H1 (cell line): ENCODE data around the gene ACSL3. TPM values are rescaled to one million over a fixed set of nuclear protein-coding genes. Genes with fewer than 3 reads are reported as not detected.

ENCODE experiments used
- CTCF ChIA-PET: fragments of 300-600 bp; sonication (Branson Sonifier 250); formaldehyde crosslinking; loops from one replicate; lab custom pipeline; 2021; ENCODE audit not compliant: partially characterized antibody; lab: Charles Lee
- POLR2A ChIA-PET: fragments of 300-600 bp; sonication (Branson Sonifier 250); formaldehyde crosslinking; loops from one replicate; lab custom pipeline; 2021; ENCODE audit warnings: inconsistent platforms; ENCODE audit not compliant: partially characterized antibody; lab: Charles Lee
- DNase-seq, 2 experiments: peaks; one replicate each; pipeline versions ENCODE4 v3.0.0 to v3.0.0-alpha.2; 2010 to 2022; ENCODE audit warnings: low spot score in 2 of 2, low read depth in 1 of 2, mixed read lengths in 1 of 2
- FAIRE-seq: peaks from 2 replicates; lab custom pipeline; 2011; peaks lifted over from hg19 to GRCh38; lab: Jason Lieb, UNC
- H2AFZ ChIP-seq: 2 replicates; pipeline ENCODE4 v1.8.1; 2012; ENCODE audit warnings: low read length, inconsistent platforms
- H2AK5ac ChIP-seq: 2 replicates; pipeline ENCODE4 v1.6.1; 2013; ENCODE audit warnings: low read depth, low read length
- H2BK120ac ChIP-seq: replicated peaks from 2 replicates; pipeline ENCODE3; 2013; ENCODE audit warnings: low read depth, low read length, inconsistent platforms
- H2BK12ac ChIP-seq: 2 replicates; pipeline ENCODE4 v1.6.1; 2013; ENCODE audit warnings: low read depth, low read length
- H2BK15ac ChIP-seq: 2 replicates; pipeline ENCODE4 v1.6.1; 2013; ENCODE audit warnings: low read length
- H2BK20ac ChIP-seq: 2 replicates; pipeline ENCODE4 v1.6.1; 2013; ENCODE audit warnings: low read length
- H2BK5ac ChIP-seq: 2 replicates; pipeline ENCODE4 v1.6.1; 2013; ENCODE audit warnings: low read depth, low read length
- H3K14ac ChIP-seq: 2 replicates; pipeline ENCODE4 v1.6.1; 2013; ENCODE audit warnings: inconsistent platforms; ENCODE audit not compliant: insufficient read length
- H3K18ac ChIP-seq: 2 replicates; pipeline ENCODE4 v1.6.1; 2013; ENCODE audit warnings: low read length; ENCODE audit errors: extremely low read depth
- H3K23ac ChIP-seq: 2 replicates; pipeline ENCODE4 v1.6.1; 2013; ENCODE audit warnings: inconsistent platforms; ENCODE audit not compliant: insufficient read length
- H3K23me2 ChIP-seq: 2 replicates; pipeline ENCODE4 v1.6.1; 2013; ENCODE audit warnings: low read depth, low read length
- H3K27ac ChIP-seq: 2 replicates; pipeline ENCODE4 v1.6.1; 2011; ENCODE audit warnings: low read depth, low read length, inconsistent platforms
- H3K27me3 ChIP-seq, 4 experiments: replicated peaks in 1 of 4; 1 replicate in 1 of 4; 2 replicates in 3 of 4; pipeline versions ENCODE4 v1.6.1 to v1.8.1; 2011 to 2013; ENCODE audit warnings: low read length in 3 of 4, mild to moderate bottlenecking in 3 of 4, inconsistent platforms in 2 of 4, mixed read lengths in 2 of 4, moderate library complexity in 1 of 4; ENCODE audit not compliant: control insufficient read depth in 3 of 4, insufficient read depth in 3 of 4; ENCODE audit errors: extremely low read depth in 1 of 4
- H3K36me3 ChIP-seq, 4 experiments: 2 replicates each; pipeline versions ENCODE4 v1.6.1 to v1.8.1; 2011 to 2013; ENCODE audit warnings: mild to moderate bottlenecking in 4 of 4, low read length in 3 of 4, moderate library complexity in 2 of 4, control low read depth in 1 of 4, inconsistent platforms in 1 of 4; ENCODE audit not compliant: insufficient read depth in 4 of 4, control insufficient read depth in 2 of 4
- H3K4ac ChIP-seq: replicated peaks from 2 replicates; pipeline ENCODE3; 2013; ENCODE audit warnings: low read length, low read depth, mixed read lengths, inconsistent platforms; ENCODE audit not compliant: insufficient read length
- H3K4me1 ChIP-seq, 4 experiments: replicated peaks in 1 of 4; 1 replicate in 1 of 4; 2 replicates in 3 of 4; pipeline versions ENCODE4 v1.6.1 to v1.8.1; 2011 to 2013; ENCODE audit warnings: low read length in 3 of 4, inconsistent platforms in 2 of 4, mixed read lengths in 1 of 4; ENCODE audit not compliant: insufficient read depth in 4 of 4, control insufficient read depth in 3 of 4
- H3K4me2 ChIP-seq, 2 experiments: 2 replicates each; pipeline versions ENCODE4 v1.6.1 to v1.8.1; 2011 to 2013; ENCODE audit warnings: low read depth in 2 of 2, low read length in 2 of 2, control low read depth in 1 of 2, inconsistent platforms in 1 of 2, mild to moderate bottlenecking in 1 of 2; ENCODE audit not compliant: insufficient read depth in 1 of 2
- H3K4me3 ChIP-seq, 4 experiments: fragments of 200-600, 300-600 bp in 1 of 4; sonication (generic), shearing (Covaris generic), sonication (Bioruptor Twin) in 1 of 4; 2 replicates each; pipeline versions ENCODE4 v1.5.1 to v1.8.1; 2011 to 2016; ENCODE audit warnings: low read length in 4 of 4, low read depth in 3 of 4, control low read depth in 2 of 4, inconsistent platforms in 2 of 4, mild to moderate bottlenecking in 2 of 4, mixed read lengths in 1 of 4, moderate library complexity in 1 of 4; ENCODE audit not compliant: insufficient read depth in 2 of 4; ENCODE audit errors: extremely low read depth in 1 of 4
- H3K56ac ChIP-seq: replicated peaks from 2 replicates; pipeline ENCODE3; 2013; ENCODE audit warnings: low read depth, mild to moderate bottlenecking, mixed read lengths, low read length, inconsistent platforms; ENCODE audit not compliant: insufficient read length
- H3K79me1 ChIP-seq: 2 replicates; pipeline ENCODE4 v1.6.1; 2013; ENCODE audit warnings: low read depth, low read length, control low read depth
- H3K79me2 ChIP-seq, 2 experiments: 2 replicates each; pipeline versions ENCODE4 v1.6.1 to v1.8.1; 2012 to 2013; ENCODE audit warnings: low read length in 2 of 2, mild to moderate bottlenecking in 2 of 2, inconsistent platforms in 1 of 2; ENCODE audit not compliant: insufficient read depth in 2 of 2, control insufficient read depth in 1 of 2
- H3K9ac ChIP-seq, 4 experiments: replicated peaks in 1 of 4; 1 replicate in 1 of 4; 2 replicates in 3 of 4; pipeline versions ENCODE4 v1.6.1 to v1.8.1; 2011 to 2013; ENCODE audit warnings: low read depth in 3 of 4, low read length in 3 of 4, control low read depth in 2 of 4, mild to moderate bottlenecking in 2 of 4, moderate library complexity in 2 of 4, inconsistent platforms in 1 of 4; ENCODE audit errors: extremely low read depth in 1 of 4
- H3K9me3 ChIP-seq, 2 experiments: 2 replicates each; pipeline versions ENCODE4 v1.6.1 to v1.8.1; 2012 to 2013; ENCODE audit warnings: mild to moderate bottlenecking in 2 of 2, moderate library complexity in 2 of 2, control low read depth in 1 of 2, inconsistent platforms in 1 of 2, low read depth in 1 of 2, low read length in 1 of 2, mixed read lengths in 1 of 2; ENCODE audit not compliant: insufficient read depth in 2 of 2
- H4K20me1 ChIP-seq, 2 experiments: replicated peaks in 1 of 2; 2 replicates each; pipeline versions ENCODE3 to v1.8.1; 2011 to 2013; ENCODE audit warnings: inconsistent platforms in 2 of 2, low read length in 2 of 2, mild to moderate bottlenecking in 1 of 2; ENCODE audit not compliant: insufficient read depth in 2 of 2, control insufficient read depth in 1 of 2
- H4K5ac ChIP-seq: 2 replicates; pipeline ENCODE4 v1.6.1; 2013; ENCODE audit warnings: low read length, low read depth, mixed read lengths, inconsistent platforms; ENCODE audit not compliant: insufficient read length
- H4K8ac ChIP-seq: 2 replicates; pipeline ENCODE4 v1.8.0; 2013; ENCODE audit warnings: mild to moderate bottlenecking, moderate library complexity, low read length, inconsistent platforms; ENCODE audit not compliant: insufficient read depth; ENCODE audit errors: extremely low read depth
- H4K91ac ChIP-seq: replicated peaks from 2 replicates; pipeline ENCODE3; 2013; ENCODE audit warnings: low read length, mixed read lengths, inconsistent platforms; ENCODE audit not compliant: insufficient read length
- CBX5 ChIP-seq: fragments of 300-800, 300-1000 bp; sonication (generic); IDR thresholded peaks from 2 replicates; pipeline ENCODE4 v1.7.1; 2016; ENCODE audit warnings: antibody characterized with exemption, low read length, low read depth
- CHD1 ChIP-seq: IDR thresholded peaks from 2 replicates; pipeline ENCODE4 v1.6.1; 2012; ENCODE audit warnings: low read depth, low read length, improper control_type of control experiment
- EGR1 ChIP-seq: IDR thresholded peaks from 2 replicates; pipeline ENCODE4 v1.6.1; 2011; ENCODE audit warnings: low read depth, low read length, borderline replicate concordance
- JUND ChIP-seq: IDR thresholded peaks from 2 replicates; pipeline ENCODE4 v1.6.1; 2011; ENCODE audit warnings: mild to moderate bottlenecking, improper control_type of control experiment, low read length
- KDM5A ChIP-seq: fragments of 200-600 bp; IDR thresholded peaks from 2 replicates; pipeline ENCODE4 v1.7.1; 2012; ENCODE audit warnings: mild to moderate bottlenecking, low read length, inconsistent platforms, mixed read lengths
- NRF1 ChIP-seq: IDR thresholded peaks from 2 replicates; pipeline ENCODE4 v1.6.1; 2011; ENCODE audit warnings: mild to moderate bottlenecking, low read depth, low read length, improper control_type of control experiment
- POU5F1 ChIP-seq: IDR thresholded peaks from 2 replicates; pipeline ENCODE4 v1.6.1; 2011; ENCODE audit warnings: low read depth, mild to moderate bottlenecking, low read length, moderate library complexity
- RAD21 ChIP-seq, 2 experiments: IDR thresholded peaks in 1 of 2; conservative IDR thresholded peaks in 1 of 2; 2 replicates each; pipeline ENCODE4 v1.6.1; 2011; ENCODE audit warnings: low read depth in 2 of 2, low read length in 2 of 2, improper control_type of control experiment in 1 of 2, inconsistent platforms in 1 of 2, mild to moderate bottlenecking in 1 of 2, moderate library complexity in 1 of 2
- SP1 ChIP-seq: IDR thresholded peaks from 2 replicates; pipeline ENCODE4 v1.6.1; 2011; ENCODE audit warnings: low read depth, low read length
- ZNF274 ChIP-seq: IDR thresholded peaks from 2 replicates; pipeline ENCODE4 v1.7.0; 2012; ENCODE audit warnings: low read length, borderline replicate concordance; ENCODE audit errors: extremely low read depth
- WGBS, 2 experiments: shearing (Covaris generic) in 1 of 2; methylation state at CpG; one replicate each; pipeline versions ENCODE4 v1.1.6 to v1.1.7; 2013 to 2015; ENCODE audit warnings: low lambda C conversion rate in 2 of 2, mixed read lengths in 2 of 2, inconsistent platforms in 1 of 2, low coverage in 1 of 2, missing lambda C conversion rate in 1 of 2; ENCODE audit not compliant: insufficient replicate concordance in 2 of 2, insufficient coverage in 1 of 2, insufficient read length in 1 of 2; ENCODE audit errors: extremely low coverage in 1 of 2, missing lambda C conversion rate in 1 of 2; 5-methylcytosine and 5-hydroxymethylcytosine counted together
- polyA plus RNA-seq, 7 experiments: library from polyadenylated mRNA; depleted of rRNA in 3 of 7; stranded (reverse) in 5 of 7; unstranded in 2 of 7; fragments of >200 nt in 5 of 7; fragments of 200-250 nt in 2 of 7; gene quantifications; 1 replicate in 5 of 7; 2 replicates in 1 of 7; 4 replicates in 1 of 7; pipeline versions ENCODE4 v1.2.1 to v1.2.3, GENCODE V29; 2011 to 2013; ENCODE audit warnings: missing spikeins in 2 of 7, mixed read lengths in 2 of 7
- total RNA-seq: library from RNA; stranded (reverse); fragmentation: NEBNext Ultra II Directional; extraction: Animal tissue kit (Norgen Biotek cat#: 25700); gene quantifications from 2 replicates; pipeline ENCODE4 v1.2.1, GENCODE V29; 2021

ACSL3 gene
- total and polyA plus RNA-seq, 2 of the 8 experiments (the other 6 are each of a cell fraction or from before 2014, with no cell fraction given) = 37.5 to 98.1 TPM

- 91% methylated on average over 3 of the region's 3 CpGs; no CpG with 5 or more reads in 1 of the 2 experiments for WGBS, 2 experiments
- Histone ChIP-seq H2AFZ (no peak overlapping the region), H2AK5ac (no peak overlapping the region), H3K14ac (no peak overlapping the region), H3K4me3 (no peak overlapping the region), H2BK120ac (no peak overlapping the region), H2BK20ac (no peak overlapping the region), H2BK12ac (no peak overlapping the region), H3K18ac (no peak overlapping the region), H3K27me3 (no peaks in the 10 kb centered on the region), H3K23ac (no peak overlapping the region), H3K23me2 (no peaks in the 10 kb centered on the region), H3K79me1 (no peaks in the 10 kb centered on the region), H2BK5ac (no peak overlapping the region), H3K4me2 (no peak overlapping the region), H2BK15ac (no peak overlapping the region), H3K4me1 (no peaks in the 10 kb centered on the region), H4K8ac (no peak overlapping the region), H4K5ac (no peak overlapping the region), H3K4ac (no peak overlapping the region), H3K79me2 (no peaks in the 10 kb centered on the region), H3K9ac (no peak overlapping the region), H4K91ac (no peak overlapping the region), H4K20me1 (no peaks in the 10 kb centered on the region), H3K9me3 (no peaks in the 10 kb centered on the region), H3K56ac (no peak overlapping the region), H3K36me3 (no peaks in the 10 kb centered on the region), H3K27ac (no peak overlapping the region)
- CTCF ChIA-PET = interaction anchor here (1.4 kb wide), 1 partner anchor 125 kb away, joined by 7 read pairs; no protein-coding TSS in a partner anchor
- POLR2A ChIA-PET = no interaction called here
- no peak for TF ChIP-seq RAD21 (IDR thresholded peaks at IDR 0.05 in 1 of 2, conservative IDR thresholded peaks at IDR 0.05 in 1 of 2; ENCODE audit: low read depth in 2 of 2, low read length in 2 of 2)
- no peak for TF ChIP-seq POU5F1
- TF ChIP-seq CHD1 = no peak
- TF ChIP-seq EGR1 = no peak
- no peak for TF ChIP-seq ZNF274
- no peak for TF ChIP-seq NRF1
- no peak for TF ChIP-seq CBX5
- no peak for TF ChIP-seq SP1
- TF ChIP-seq KDM5A = no peak
- TF ChIP-seq JUND = no peak
- FAIRE-seq = no peak
- DNase-seq = no peak
Observed at GRCh38 chr2:222976521-222977061, 115.8 kb downstream of the ACSL3 start.
